Stimulated activated CD8-positive, alpha-beta memory T cell treated with anti-CD3 and anti-CD28 coated beads, Interleukin-7, amount 100 ng/mL, for 4 hours (primary cell): Measurements from ENCODE around the gene NFIA.

ENCODE experiments used
- DNase-seq, 2 donors: peaks; one replicate each; pipeline ENCODE4 v3.0.0-alpha.2; 2020; ENCODE audit warnings: low read depth in 2 of 2

NFIA gene

GRCh38 chr1:61215676-61216289 lies 133.4 kb downstream of the NFIA start:
- no peak for DNase-seq

DNA sequence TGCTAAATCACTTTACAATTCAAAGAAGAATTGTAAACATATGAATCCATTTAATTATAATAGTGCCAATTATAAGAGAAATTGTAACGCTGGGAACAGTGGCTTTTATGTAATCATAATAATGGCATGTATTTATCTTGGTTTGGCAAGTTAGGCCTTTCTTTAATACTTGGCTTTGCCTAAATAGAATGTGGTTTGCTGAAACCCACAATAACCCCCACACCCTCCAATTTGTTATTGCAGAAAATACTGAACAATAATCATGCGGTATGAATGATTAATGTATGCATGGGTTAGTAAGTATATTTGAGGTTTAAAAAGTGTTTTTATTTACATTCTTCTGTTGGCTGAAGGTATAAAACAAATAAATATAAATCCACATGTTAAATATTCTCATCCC lies 138.2 kb downstream of the NFIA start:
- no peak for DNase-seq

GRCh38 chr1:61221642-61222041 lies 139.3 kb downstream of the NFIA start:
- no peak for DNase-seq

- DNase-seq: no peak
Measured at GRCh38 chr1:61222240-61222639, 139.9 kb downstream of the NFIA start.

GRCh38 chr1:61223140-61223539 lies 140.8 kb downstream of the NFIA start:
- no peak for DNase-seq

DNA sequence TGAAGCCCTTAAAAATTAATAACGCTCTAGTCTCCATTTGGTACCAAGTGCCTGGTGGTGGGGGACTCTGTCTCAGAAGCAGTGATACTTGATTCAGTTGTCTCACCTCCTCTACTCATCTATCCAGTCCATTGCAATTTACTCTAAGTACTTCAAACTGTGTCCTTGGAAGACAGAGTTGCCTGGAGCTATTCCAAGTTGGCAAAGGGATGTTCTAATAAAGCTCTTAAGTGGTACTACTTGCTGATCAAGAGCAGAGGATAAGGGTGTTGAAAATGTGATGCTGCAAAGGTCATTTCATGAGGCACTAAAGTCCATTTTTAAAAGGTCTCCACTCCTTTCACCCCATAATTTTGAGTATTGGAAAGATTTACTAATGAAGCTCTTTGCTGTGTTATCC lies 142.2 kb downstream of the NFIA start:
- no peak for DNase-seq

- DNase-seq: no peak
Measured at GRCh38 chr1:61225478-61225877, 143.1 kb downstream of the NFIA start.

- DNase-seq: no peak
Measured at GRCh38 chr1:61226791-61227567, 144.6 kb downstream of the NFIA start.

GRCh38 chr1:61227857-61228550 lies 145.6 kb downstream of the NFIA start:
- DNase-seq: no peak

DNA sequence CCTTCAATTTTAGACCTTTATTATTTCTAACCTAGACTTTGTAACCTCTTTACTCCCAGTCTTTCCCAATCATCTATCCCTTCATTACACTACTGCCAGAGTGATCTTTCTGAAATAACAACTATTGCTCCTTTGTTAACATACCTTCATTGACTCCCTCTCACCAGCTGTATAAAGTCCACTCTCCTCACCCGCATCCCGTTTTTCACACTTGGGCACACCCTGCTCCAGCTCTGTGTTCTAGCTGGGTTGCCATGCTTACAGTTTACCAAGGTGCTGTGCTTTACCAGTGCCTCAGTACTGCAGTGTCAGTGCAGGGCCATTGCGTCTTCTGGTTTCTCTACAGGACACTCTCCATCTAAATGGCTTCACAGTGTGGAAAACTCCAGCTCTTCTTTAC lies 148.2 kb downstream of the NFIA start:
- DNase-seq: no peak

- no peak for DNase-seq
Measured at GRCh38 chr1:61231795-61232194, 149.4 kb downstream of the NFIA start.

DNA sequence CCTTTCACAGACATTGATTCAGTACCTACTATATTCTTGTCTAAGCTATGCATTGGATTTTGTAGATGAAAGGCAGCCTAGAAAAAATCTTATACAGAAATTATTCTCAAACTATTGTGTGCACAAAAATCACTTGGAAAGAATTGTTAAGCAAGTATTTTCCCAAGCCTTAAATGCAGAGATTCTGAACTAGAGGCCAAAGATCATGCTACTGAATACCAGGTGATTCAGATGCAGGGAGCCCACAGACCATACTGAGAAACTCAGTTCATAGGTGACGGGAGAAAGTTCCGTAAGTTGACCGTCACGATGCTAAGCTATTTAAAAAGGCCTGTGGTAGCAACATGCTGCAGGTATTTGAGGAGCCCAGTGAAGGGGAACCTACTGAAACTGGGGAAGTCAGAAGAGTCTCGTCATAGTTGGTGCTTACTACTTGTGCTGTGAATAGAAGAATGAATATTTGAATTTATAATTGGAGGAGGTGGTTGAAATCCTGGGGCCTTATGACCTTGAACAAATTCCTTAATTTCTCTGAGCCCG lies 150.8 kb downstream of the NFIA start:
- no peak for DNase-seq

DNA sequence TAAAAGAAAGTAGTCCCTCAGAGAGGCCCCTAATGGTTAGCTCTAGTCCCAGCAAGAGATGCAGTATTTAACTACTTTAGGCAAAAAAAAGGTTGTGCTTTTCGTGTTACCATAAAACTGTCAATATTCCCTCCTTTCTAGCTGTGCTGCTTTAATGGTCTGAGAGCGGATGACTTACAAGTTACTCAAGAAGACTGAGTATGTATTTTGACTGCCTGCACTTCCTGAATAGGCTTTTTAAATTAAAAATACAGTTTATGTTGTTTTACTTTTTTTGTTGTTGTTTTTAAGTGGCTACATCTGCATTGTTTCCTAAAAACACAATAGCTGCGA lies 152.2 kb downstream of the NFIA start:
- no peak for DNase-seq

GRCh38 chr1:61237147-61237546 lies 154.8 kb downstream of the NFIA start:
- DNase-seq: no peak

- no peak for DNase-seq
Measured at GRCh38 chr1:61237659-61238358, 155.4 kb downstream of the NFIA start.

DNA sequence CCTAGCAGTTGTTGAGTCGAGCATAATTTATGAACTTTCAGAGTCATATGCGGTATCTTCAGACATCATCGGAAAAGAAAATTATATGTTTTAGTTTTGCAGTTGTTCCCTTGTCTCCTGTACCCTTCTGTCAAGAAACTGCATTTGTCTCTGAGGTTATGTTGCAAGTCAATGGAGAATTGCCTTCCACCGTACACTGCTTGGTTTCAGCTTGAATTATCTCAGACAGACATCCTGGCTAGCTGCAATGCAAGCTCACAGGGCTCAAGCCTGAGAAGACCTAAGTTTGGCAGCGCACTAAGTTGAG lies 156.0 kb downstream of the NFIA start:
- no peak for DNase-seq

DNA sequence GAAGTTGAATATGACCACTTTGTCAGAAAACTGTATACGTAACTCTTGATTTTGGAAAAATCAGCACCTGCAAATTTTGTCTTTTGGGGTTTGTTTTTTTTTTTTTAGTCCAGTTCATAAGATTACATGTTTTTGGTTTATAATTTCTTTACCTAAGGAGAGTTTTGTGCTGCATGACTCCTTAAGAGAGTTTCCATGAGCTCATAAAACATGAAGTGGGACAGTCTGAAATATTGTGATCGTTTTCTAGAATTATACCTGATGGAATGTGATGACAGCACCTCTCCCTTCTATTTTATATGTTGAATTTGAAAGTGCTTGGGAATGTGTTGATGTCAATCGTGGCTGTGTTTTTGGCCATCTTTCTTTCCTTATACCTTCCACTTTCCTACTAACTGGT lies 158.5 kb downstream of the NFIA start:
- DNase-seq: no peak

- no peak for DNase-seq
Measured at GRCh38 chr1:61241411-61241838, 159.1 kb downstream of the NFIA start.

- DNase-seq: no peak
Measured at GRCh38 chr1:61241973-61242381, 159.6 kb downstream of the NFIA start.

DNA sequence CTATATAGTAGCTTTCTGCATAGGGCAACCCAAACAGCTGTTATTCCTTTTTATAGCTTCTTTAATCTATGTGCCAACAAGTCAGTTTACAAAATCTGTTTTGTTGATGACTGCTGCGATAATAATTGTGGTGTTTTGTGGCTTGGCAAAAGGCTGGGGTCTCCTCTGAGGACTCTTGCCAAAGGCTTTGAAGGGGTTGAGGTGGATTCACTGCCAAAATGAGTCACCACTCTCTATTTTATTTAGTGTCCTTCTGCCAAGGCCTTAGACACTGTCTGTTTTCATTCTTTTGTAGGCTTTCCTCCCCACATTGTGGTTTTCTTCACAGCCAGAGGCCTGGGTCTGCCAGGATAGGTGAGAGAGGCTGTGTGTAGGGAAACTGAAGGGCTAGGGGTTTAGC lies 161.8 kb downstream of the NFIA start:
- DNase-seq: no peak

GRCh38 chr1:61245696-61246400 lies 163.5 kb downstream of the NFIA start:
- DNase-seq: no peak
